HCT116 (cell line): ENCODE measurements around the gene USP15. TPM values are rescaled to one million over a fixed set of nuclear protein-coding genes. Genes with fewer than 3 reads are reported as not detected.
"Not testable (repeated sequence)": the region's sequence is repeated elsewhere in the genome, so short reads cannot be mapped to it uniquely, and the experiment has no call there.

Source experiments
- ATAC-seq: fragments of 200-7000 bp; cut with Tn5 transposase; 2 replicates; pipeline ENCODE4 v1.9.1; 2020; ENCODE audit warnings: mild to moderate bottlenecking, moderate library complexity
- BruUV-seq: library from RNA; stranded (reverse); fragments of 400-500 nt; replicated peaks from 2 replicates; lab custom pipeline; 2021; lab: Mats Ljungman, UMichigan
- CTCF ChIA-PET: fragments of 300-600 bp; sonication (Branson Sonifier 250); formaldehyde crosslinking; loops from one replicate; lab custom pipeline; 2021; ENCODE audit warnings: antibody characterized with exemption; lab: Charles Lee
- POLR2A ChIA-PET: fragments of 300-600, 350-600 bp; sonication (Branson Sonifier 250); formaldehyde crosslinking; loops from one replicate; lab custom pipeline; 2021; ENCODE audit warnings: antibody characterized with exemption; lab: Charles Lee
- RAD21 ChIA-PET, 2 experiments: fragments of 300-600 bp; sonication (Branson Sonifier 250); formaldehyde crosslinking; loops; one replicate each; lab custom pipeline; 2023; ENCODE audit warnings: low total read pairs in 2 of 2; ENCODE audit not compliant: uncharacterized antibody in 2 of 2, unreplicated experiment in 2 of 2, low non-redundant PET in 1 of 2; lab: Charles Lee
- DNase-seq: peaks from one replicate; pipeline ENCODE4 v3.0.0-alpha.2; 2010; ENCODE audit warnings: low read depth, low spot score
- H2AFZ ChIP-seq: fragments of 200-600 bp; shearing (Covaris generic), sonication (generic); 2 replicates; pipeline ENCODE4 v1.6.1; 2017; ENCODE audit warnings: low read depth, mixed run types, mixed read lengths, antibody characterized with exemption, low read length; ENCODE audit not compliant: poor library complexity, severe bottlenecking
- H3K27ac ChIP-seq: 2 replicates; pipeline ENCODE4 v1.5.1; 2012; ENCODE audit warnings: low read depth, low read length
- H3K27me3 ChIP-seq: fragments of 200-600 bp; sonication (generic); 2 replicates; pipeline ENCODE4 v1.6.1; 2016; ENCODE audit warnings: mixed run types, low read length, mixed read lengths; ENCODE audit not compliant: insufficient read depth
- H3K36me3 ChIP-seq, 2 experiments: fragments of 200-500 bp in 1 of 2; fragments of 200-600 bp in 1 of 2; sonication (Bioruptor generic) in 1 of 2; sonication (generic) in 1 of 2; 2 replicates each; pipeline versions ENCODE4 v1.5.1 to v1.6.1; 2014 to 2016; ENCODE audit warnings: low read length in 2 of 2, inconsistent platforms in 1 of 2, mixed read lengths in 1 of 2, mixed run types in 1 of 2; ENCODE audit not compliant: insufficient read depth in 2 of 2, control insufficient read depth in 1 of 2
- H3K4me1 ChIP-seq, 2 experiments: fragments of 200-600 bp in 1 of 2; sonication (generic) in 1 of 2; 2 replicates each; pipeline versions ENCODE4 v1.5.1 to v1.6.1; 2012 to 2017; ENCODE audit warnings: low read length in 2 of 2, inconsistent platforms in 1 of 2, mild to moderate bottlenecking in 1 of 2, mixed read lengths in 1 of 2, mixed run types in 1 of 2, moderate library complexity in 1 of 2; ENCODE audit not compliant: insufficient read depth in 2 of 2, control insufficient read depth in 1 of 2
- H3K4me2 ChIP-seq: fragments of 200-600 bp; sonication (generic); 2 replicates; pipeline ENCODE4 v1.6.1; 2017; ENCODE audit warnings: mixed run types, low read length, mixed read lengths
- H3K4me3 ChIP-seq, 2 experiments: fragments of 200-600 bp in 1 of 2; sonication (generic) in 1 of 2; replicated peaks in 1 of 2; 2 replicates each; pipeline ENCODE4 v1.5.1; 2011 to 2016; ENCODE audit warnings: low read length in 2 of 2, control low read depth in 1 of 2, low read depth in 1 of 2, mild to moderate bottlenecking in 1 of 2, mixed read lengths in 1 of 2, mixed run types in 1 of 2
- H3K79me2 ChIP-seq: fragments of 200-600 bp; sonication (generic); 2 replicates; pipeline ENCODE4 v1.6.1; 2017; ENCODE audit warnings: mild to moderate bottlenecking, mixed run types, low read length, moderate library complexity, mixed read lengths; ENCODE audit not compliant: insufficient read depth
- H3K9ac ChIP-seq: fragments of 200-600 bp; sonication (generic); 2 replicates; pipeline ENCODE4 v1.6.1; 2016; ENCODE audit warnings: low read length, mixed read lengths
- H3K9me2 ChIP-seq: fragments of 200-600 bp; sonication (generic), shearing (Covaris generic); 2 replicates; pipeline ENCODE4 v1.6.1; 2017; ENCODE audit warnings: mixed run types, mild to moderate bottlenecking, moderate library complexity; ENCODE audit not compliant: insufficient read depth
- H3K9me3 ChIP-seq, 2 experiments: fragments of 200-500 bp in 1 of 2; fragments of 200-600 bp in 1 of 2; sonication (Bioruptor generic) in 1 of 2; sonication (generic) in 1 of 2; 2 replicates each; pipeline ENCODE4 v1.6.1; 2014 to 2017; ENCODE audit warnings: low read length in 2 of 2, mixed read lengths in 2 of 2, inconsistent platforms in 1 of 2, low read depth in 1 of 2, mild to moderate bottlenecking in 1 of 2, mixed run types in 1 of 2, moderate library complexity in 1 of 2; ENCODE audit not compliant: control insufficient read depth in 1 of 2, insufficient read depth in 1 of 2
- H4K20me1 ChIP-seq: fragments of 200-600 bp; sonication (generic), shearing (Covaris generic); 2 replicates; pipeline ENCODE4 v1.6.1; 2017; ENCODE audit warnings: mixed run types, mild to moderate bottlenecking, moderate library complexity; ENCODE audit not compliant: insufficient read depth
- intact Hi-C: fragments of 100-400 bp; cut with micrococcal nuclease; formaldehyde crosslinking; loops from 2 replicates; pipeline ENCODE4 v1.10.0; 2022
- total RNA-seq: library from RNA; stranded (reverse); gene quantifications from one replicate; pipeline ENCODE4 v1.2.1, GENCODE V29; 2021; ENCODE audit not compliant: unreplicated experiment

Gene USP15
- total RNA-seq, 1 experiment from 2014 or later, result 49.5 TPM

DNA sequence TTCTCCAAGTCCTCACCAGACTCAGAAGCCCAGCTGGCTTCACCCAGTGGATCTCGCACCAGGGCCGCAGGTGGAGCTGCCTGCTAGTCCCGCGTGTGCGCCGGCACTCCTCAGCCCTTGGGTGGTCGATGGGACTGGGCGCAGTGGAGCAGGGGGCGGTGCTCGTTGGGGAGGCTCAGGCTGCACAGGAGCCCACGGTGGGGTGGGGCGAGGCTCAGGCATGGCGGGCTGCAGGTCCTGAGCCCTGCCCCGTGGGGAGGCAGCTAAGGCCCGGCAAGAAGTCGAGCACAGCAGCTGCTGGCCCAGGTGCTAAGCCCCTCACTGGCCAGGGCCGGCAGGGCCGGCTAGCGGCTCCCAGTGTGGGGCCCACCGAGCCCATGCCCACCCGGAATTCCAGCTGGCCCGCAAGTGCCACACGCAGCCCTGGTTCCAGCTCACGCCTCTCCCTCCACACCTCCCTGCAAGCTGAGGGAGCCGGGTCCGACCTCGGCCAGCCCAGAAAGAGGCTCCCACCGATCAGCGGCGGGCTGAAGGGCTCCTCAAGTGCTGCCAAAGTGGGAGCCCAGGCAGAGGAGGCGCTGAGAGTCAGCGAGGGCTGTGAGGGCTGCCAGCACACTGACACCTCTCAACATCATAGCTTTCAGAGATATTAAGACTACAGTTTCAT lies 201.1 kb downstream of the USP15 start:
- H3K27ac ChIP-seq, H3K4me2 ChIP-seq, H3K9me2 ChIP-seq, H3K4me3 ChIP-seq, CTCF ChIA-PET, H3K4me1 ChIP-seq, POLR2A ChIA-PET, H3K79me2 ChIP-seq, H2AFZ ChIP-seq, intact Hi-C loops, H4K20me1 ChIP-seq, H3K9me3 ChIP-seq, H3K9ac ChIP-seq, DNase-seq, BruUV-seq, RAD21 ChIA-PET, H3K27me3 ChIP-seq, H3K36me3 ChIP-seq, ATAC-seq: not testable (repeated sequence)

DNA sequence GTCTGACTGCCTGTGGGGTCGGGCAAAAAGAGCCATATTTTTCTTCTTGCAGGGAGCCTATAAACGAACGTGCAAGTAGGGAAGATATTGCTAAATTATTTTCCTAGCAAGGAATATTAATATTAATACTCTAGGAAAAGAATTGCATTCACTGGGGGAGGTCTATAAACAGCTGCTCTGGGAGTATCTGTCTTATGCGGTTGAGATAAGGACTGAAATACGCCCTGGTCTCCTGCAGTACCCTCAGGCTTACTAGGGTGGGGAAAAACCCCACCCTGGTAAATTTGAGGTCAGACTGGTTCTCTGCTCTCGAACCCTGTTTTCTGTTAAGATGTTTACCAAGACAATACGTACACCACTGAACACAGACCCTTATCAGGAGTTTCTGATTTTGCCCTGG lies 203.0 kb downstream of the USP15 start:
- H3K27ac ChIP-seq, H3K36me3 ChIP-seq, H3K27me3 ChIP-seq, BruUV-seq, DNase-seq, H2AFZ ChIP-seq, ATAC-seq, H3K4me2 ChIP-seq, H4K20me1 ChIP-seq, intact Hi-C loops, H3K4me3 ChIP-seq, H3K4me1 ChIP-seq, H3K9me3 ChIP-seq, CTCF ChIA-PET, H3K9me2 ChIP-seq, POLR2A ChIA-PET, RAD21 ChIA-PET, H3K9ac ChIP-seq: not testable (repeated sequence)
- H3K79me2 ChIP-seq, result peaks cover 21% of the 10 kb centered on the region

Other genes with a start within 250 kb of the USP15 start
- 30.7 TPM for gene MON2, start 206.4 kb downstream of the USP15 start, total RNA-seq